K562 (cell line): ENCODE data around the gene ACAA2.

Experiments used
- CHD4 ChIP-seq: fragments of 200-600 bp; sonication (generic); IDR thresholded peaks from 3 replicates; pipeline ENCODE4 v1.6.1; 2012; ENCODE audit warnings: low read depth, mild to moderate bottlenecking, mixed read lengths, low read length, inconsistent platforms; ENCODE audit not compliant: insufficient read depth, insufficient replicate concordance, poor library complexity, severe bottlenecking
- E2F1 ChIP-seq: sonication (generic); formaldehyde crosslinking; IDR thresholded peaks from 2 replicates; pipeline ENCODE4 v1.8.1; 2023; ENCODE audit warnings: mild to moderate bottlenecking, missing genetic modification reagents, moderate library complexity
- EP300 ChIP-seq: IDR thresholded peaks from 2 replicates; pipeline ENCODE4 v1.6.1; 2012; ENCODE audit warnings: low read length, improper control_type of control experiment
- HNRNPL ChIP-seq: fragments of 200-400 bp; formaldehyde crosslinking; IDR thresholded peaks from 2 replicates; pipeline ENCODE4 v1.6.1; 2017; ENCODE audit warnings: low read depth, mild to moderate bottlenecking, low read length
- L3MBTL2 ChIP-seq: fragments of 450-650 bp; IDR thresholded peaks from 2 replicates; pipeline ENCODE4 v1.6.1; 2016; ENCODE audit warnings: mild to moderate bottlenecking, moderate library complexity
- POLR2AphosphoS2 ChIP-seq: IDR thresholded peaks from 2 replicates; pipeline ENCODE4 v1.6.1; 2012; ENCODE audit warnings: low read length, improper control_type of control experiment
- POLR2AphosphoS5 ChIP-seq: IDR thresholded peaks from 2 replicates; pipeline ENCODE4 v1.6.1; 2011; ENCODE audit warnings: mild to moderate bottlenecking, low read depth, low read length, moderate library complexity; ENCODE audit not compliant: control insufficient read depth, insufficient read depth
- POLR2H ChIP-seq: IDR thresholded peaks from 2 replicates; pipeline ENCODE4 v1.6.1; 2016; ENCODE audit warnings: missing genetic modification characterization, low read depth, mild to moderate bottlenecking, control low read depth, missing compliant biosample characterization, moderate library complexity
- TAF1 ChIP-seq: IDR thresholded peaks from 2 replicates; pipeline ENCODE4 v1.6.1; 2011; ENCODE audit warnings: mild to moderate bottlenecking, low read length, moderate library complexity; ENCODE audit not compliant: insufficient read depth, control insufficient read depth, severe bottlenecking; ENCODE audit errors: extremely low read depth
- TF ChIP-seq, protein P1 (sequence below): fragments of 450-650 bp; formaldehyde crosslinking; IDR thresholded peaks from 2 replicates; pipeline ENCODE4 v1.4.0; 2020; ENCODE audit warnings: mild to moderate bottlenecking, mixed read lengths
- TF ChIP-seq, protein P2 (sequence below): sonication (generic); formaldehyde crosslinking; IDR thresholded peaks from 2 replicates; pipeline ENCODE4 v1.8.0; 2022; ENCODE audit warnings: mild to moderate bottlenecking, low read depth, missing genetic modification reagents
- TF ChIP-seq, protein P3 (sequence below): fragments of 250-450 bp; sonication (Bioruptor Pico); IDR thresholded peaks from 2 replicates; pipeline ENCODE4 v1.4.0; 2020; ENCODE audit warnings: mild to moderate bottlenecking, moderate library complexity

- TF ChIP-seq POLR2H (tag) (no peak), TAF1 (no peak), HNRNPL (no peak), EP300 (no peak), CHD4 (no peak), E2F1 (CRISPR knock-in tag) (no peak), POLR2AphosphoS5 (no peak), POLR2AphosphoS2 (no peak), L3MBTL2 (no peak)
- TF ChIP-seq, protein P1, sequence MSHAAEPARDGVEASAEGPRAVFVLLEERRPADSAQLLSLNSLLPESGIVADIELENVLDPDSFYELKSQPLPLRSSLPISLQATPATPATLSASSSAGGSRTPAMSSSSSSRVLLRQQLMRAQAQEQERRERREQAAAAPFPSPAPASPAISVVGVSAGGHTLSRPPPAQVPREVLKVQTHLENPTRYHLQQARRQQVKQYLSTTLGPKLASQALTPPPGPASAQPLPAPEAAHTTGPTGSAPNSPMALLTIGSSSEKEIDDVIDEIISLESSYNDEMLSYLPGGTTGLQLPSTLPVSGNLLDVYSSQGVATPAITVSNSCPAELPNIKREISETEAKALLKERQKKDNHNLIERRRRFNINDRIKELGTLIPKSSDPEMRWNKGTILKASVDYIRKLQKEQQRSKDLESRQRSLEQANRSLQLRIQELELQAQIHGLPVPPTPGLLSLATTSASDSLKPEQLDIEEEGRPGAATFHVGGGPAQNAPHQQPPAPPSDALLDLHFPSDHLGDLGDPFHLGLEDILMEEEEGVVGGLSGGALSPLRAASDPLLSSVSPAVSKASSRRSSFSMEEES (CRISPR knock-in tag): no peak
- TF ChIP-seq, protein P2, sequence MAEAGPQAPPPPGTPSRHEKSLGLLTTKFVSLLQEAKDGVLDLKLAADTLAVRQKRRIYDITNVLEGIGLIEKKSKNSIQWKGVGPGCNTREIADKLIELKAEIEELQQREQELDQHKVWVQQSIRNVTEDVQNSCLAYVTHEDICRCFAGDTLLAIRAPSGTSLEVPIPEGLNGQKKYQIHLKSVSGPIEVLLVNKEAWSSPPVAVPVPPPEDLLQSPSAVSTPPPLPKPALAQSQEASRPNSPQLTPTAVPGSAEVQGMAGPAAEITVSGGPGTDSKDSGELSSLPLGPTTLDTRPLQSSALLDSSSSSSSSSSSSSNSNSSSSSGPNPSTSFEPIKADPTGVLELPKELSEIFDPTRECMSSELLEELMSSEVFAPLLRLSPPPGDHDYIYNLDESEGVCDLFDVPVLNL (CRISPR knock-in tag): no peak
- TF ChIP-seq, protein P3, sequence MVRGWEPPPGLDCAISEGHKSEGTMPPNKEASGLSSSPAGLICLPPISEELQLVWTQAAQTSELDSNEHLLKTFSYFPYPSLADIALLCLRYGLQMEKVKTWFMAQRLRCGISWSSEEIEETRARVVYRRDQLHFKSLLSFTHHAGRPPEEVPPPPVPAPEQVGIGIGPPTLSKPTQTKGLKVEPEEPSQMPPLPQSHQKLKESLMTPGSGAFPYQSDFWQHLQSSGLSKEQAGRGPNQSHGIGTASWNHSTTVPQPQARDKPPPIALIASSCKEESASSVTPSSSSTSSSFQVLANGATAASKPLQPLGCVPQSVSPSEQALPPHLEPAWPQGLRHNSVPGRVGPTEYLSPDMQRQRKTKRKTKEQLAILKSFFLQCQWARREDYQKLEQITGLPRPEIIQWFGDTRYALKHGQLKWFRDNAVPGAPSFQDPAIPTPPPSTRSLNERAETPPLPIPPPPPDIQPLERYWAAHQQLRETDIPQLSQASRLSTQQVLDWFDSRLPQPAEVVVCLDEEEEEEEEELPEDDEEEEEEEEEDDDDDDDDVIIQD (CRISPR knock-in tag): no peak
Observed at GRCh38 chr18:49733321-49733720, 80.0 kb downstream of the ACAA2 start.
